Endothelial cell of umbilical vein (primary cell): ENCODE measurements around the gene SLC15A1. TPM values are rescaled to one million over a fixed set of nuclear protein-coding genes. Genes with fewer than 3 reads are reported as not detected.

Source experiments
- BruUV-seq: library from RNA; stranded (reverse); fragments of 400-500 nt; replicated peaks from 2 replicates; lab custom pipeline; 2021; lab: Mats Ljungman, UMichigan
- CTCF ChIA-PET: fragments of 300-600, 350-600 bp; sonication (Branson Sonifier 250); formaldehyde crosslinking; loops from one replicate; lab custom pipeline; 2021; ENCODE audit warnings: antibody characterized with exemption, inconsistent platforms; lab: Charles Lee
- POLR2A ChIA-PET: fragments of 300-600, 350-600 bp; sonication (Branson Sonifier 250); formaldehyde crosslinking; loops from one replicate; lab custom pipeline; 2021; ENCODE audit warnings: antibody characterized with exemption, inconsistent platforms; lab: Charles Lee
- DNase-seq: peaks from one replicate; pipeline ENCODE4 v3.0.0-alpha.2; 2011; ENCODE audit warnings: low read depth, low spot score
- FAIRE-seq: peaks from 2 replicates; lab custom pipeline; 2011; peaks lifted over from hg19 to GRCh38; lab: Jason Lieb, UNC
- H2AFZ ChIP-seq: 2 replicates; pipeline ENCODE4 v1.6.0; 2012; ENCODE audit warnings: low read depth, low read length, control low read depth, inconsistent platforms
- H3K27ac ChIP-seq: 2 replicates; pipeline ENCODE4 v1.5.1; 2011; ENCODE audit warnings: low read depth, mild to moderate bottlenecking, control low read depth, low read length, moderate library complexity; ENCODE audit not compliant: insufficient read depth
- H3K27me3 ChIP-seq, 2 experiments: 2 replicates each; pipeline versions ENCODE4 v1.6.0 to v1.6.1; 2011; ENCODE audit warnings: low read length in 2 of 2, mixed read lengths in 1 of 2; ENCODE audit not compliant: control insufficient read depth in 2 of 2, insufficient read depth in 2 of 2
- H3K36me3 ChIP-seq, 2 experiments: 2 replicates in 1 of 2; 3 replicates in 1 of 2; pipeline ENCODE4 v1.5.1; 2011; ENCODE audit warnings: low read length in 2 of 2, mild to moderate bottlenecking in 1 of 2, moderate library complexity in 1 of 2; ENCODE audit not compliant: control insufficient read depth in 2 of 2, insufficient read depth in 2 of 2; ENCODE audit errors: extremely low read depth in 1 of 2
- H3K4me1 ChIP-seq: 3 replicates; pipeline ENCODE4 v1.5.1; 2011; ENCODE audit warnings: mild to moderate bottlenecking, low read length; ENCODE audit not compliant: control insufficient read depth, insufficient read depth; ENCODE audit errors: extremely low read depth
- H3K4me2 ChIP-seq: 2 replicates; pipeline ENCODE4 v1.6.1; 2011; ENCODE audit warnings: low read length, control low read depth, mixed read lengths; ENCODE audit not compliant: insufficient read depth
- H3K4me3 ChIP-seq, 3 experiments: fragments of 200-600 bp in 1 of 3; sonication (generic), shearing (Covaris generic) in 1 of 3; replicated peaks in 1 of 3; 2 replicates each; pipeline ENCODE4 v1.5.1; 2011 to 2016; ENCODE audit warnings: control low read depth in 3 of 3, low read length in 3 of 3, mild to moderate bottlenecking in 2 of 3, inconsistent platforms in 1 of 3, low read depth in 1 of 3, moderate library complexity in 1 of 3; ENCODE audit not compliant: insufficient read depth in 1 of 3
- H3K79me2 ChIP-seq: 2 replicates; pipeline ENCODE4 v1.6.0; 2012; ENCODE audit warnings: low read length, inconsistent platforms; ENCODE audit not compliant: control insufficient read depth, insufficient read depth
- H3K9ac ChIP-seq: replicated peaks from 2 replicates; pipeline ENCODE3; 2011; ENCODE audit warnings: low read length, control low read depth; ENCODE audit not compliant: insufficient read depth; ENCODE audit errors: extremely low read depth
- H3K9me1 ChIP-seq: replicated peaks from 3 replicates; pipeline ENCODE4 v1.6.0; 2011; ENCODE audit warnings: mild to moderate bottlenecking, low read length; ENCODE audit not compliant: control insufficient read depth, insufficient read depth; ENCODE audit errors: extremely low read depth
- H3K9me3 ChIP-seq: replicated peaks from 2 replicates; pipeline ENCODE4 v1.5.1; 2012; ENCODE audit warnings: low read length, inconsistent platforms; ENCODE audit not compliant: control insufficient read depth, insufficient read depth
- H4K20me1 ChIP-seq: replicated peaks from 2 replicates; pipeline ENCODE3; 2011; ENCODE audit warnings: mild to moderate bottlenecking, low read length; ENCODE audit not compliant: control insufficient read depth, insufficient read depth; ENCODE audit errors: extremely low read depth
- CTCF ChIP-seq, 2 donors: IDR thresholded peaks; 1 replicate in 1 of 2; 2 replicates in 1 of 2; pipeline ENCODE4 v1.5.1; 2011; ENCODE audit warnings: low read length in 2 of 2, mild to moderate bottlenecking in 2 of 2, moderate library complexity in 2 of 2, control low read depth in 1 of 2, inconsistent platforms in 1 of 2, low read depth in 1 of 2; ENCODE audit not compliant: insufficient read depth in 1 of 2; ENCODE audit errors: extremely low read depth in 1 of 2
- EZH2 ChIP-seq: IDR thresholded peaks from 2 replicates; pipeline ENCODE4 v1.6.1; 2012; ENCODE audit warnings: borderline replicate concordance, low read depth, mild to moderate bottlenecking, moderate library complexity, low read length, inconsistent platforms; ENCODE audit not compliant: severe bottlenecking
- FOS ChIP-seq: IDR thresholded peaks from 2 replicates; pipeline ENCODE4 v1.6.1; 2011; ENCODE audit warnings: mild to moderate bottlenecking, low read length, moderate library complexity, borderline replicate concordance; ENCODE audit not compliant: insufficient read depth
- GATA2 ChIP-seq: IDR thresholded peaks from 2 replicates; pipeline ENCODE4 v1.7.0; 2011; ENCODE audit warnings: low read depth, mild to moderate bottlenecking, moderate library complexity, mixed read lengths, low read length; ENCODE audit not compliant: insufficient read length, insufficient read depth
- JUN ChIP-seq: IDR thresholded peaks from 2 replicates; pipeline ENCODE4 v1.6.1; 2011; ENCODE audit warnings: borderline replicate concordance, low read depth; ENCODE audit not compliant: insufficient read length, insufficient read depth
- MAX ChIP-seq: IDR thresholded peaks from 2 replicates; pipeline ENCODE4 v1.6.1; 2011; ENCODE audit not compliant: insufficient read depth, insufficient read length
- MYC ChIP-seq: IDR thresholded peaks from one replicate; pipeline ENCODE4 v1.6.1; 2011; ENCODE audit warnings: mild to moderate bottlenecking, low read depth, low read length
- POLR2A ChIP-seq: IDR thresholded peaks from 2 replicates; pipeline ENCODE4 v1.6.1; 2012; ENCODE audit warnings: low read depth, mild to moderate bottlenecking, control low read depth, low read length
- POLR2AphosphoS5 ChIP-seq: IDR thresholded peaks from 2 replicates; pipeline ENCODE4 v1.6.1; 2012; ENCODE audit warnings: low read depth, mild to moderate bottlenecking, control low read depth, low read length, moderate library complexity; ENCODE audit not compliant: insufficient read depth
- dilution Hi-C: fragments of 300-500 bp; cut with MboI; formaldehyde crosslinking; loops from one replicate; pipeline ENCODE4 v1.15.0; 2019; ENCODE audit warnings: low sequenced_read_pairs; ENCODE audit not compliant: extremely low pct_ligation_motif_present
- intact Hi-C: fragments of 100-400 bp; cut with micrococcal nuclease; formaldehyde crosslinking; loops from one replicate; pipeline ENCODE4 v1.10.0; 2022
- polyA plus RNA-seq, 4 experiments: library from polyadenylated mRNA; depleted of rRNA in 3 of 4; stranded (reverse) in 3 of 4; unstranded in 1 of 4; fragments of >200 nt; gene quantifications; 2 replicates each; pipeline versions ENCODE4 v1.2.1 to v1.2.3, GENCODE V29; 2011 to 2012; ENCODE audit warnings: missing spikeins in 1 of 4
- total RNA-seq: library from RNA; stranded (reverse); gene quantifications from 2 replicates; pipeline ENCODE4 v1.2.3, GENCODE V29; 2021

SLC15A1 gene
- total and polyA plus RNA-seq, 2 donors (not counting 3 experiments of a cell fraction or from before 2014, with no cell fraction given), result not detected

- no peaks in the 10 kb centered on the region for H3K9me1 ChIP-seq
- no TSS peak for BruUV-seq
- no peak overlapping the region for H3K27ac ChIP-seq
- intact Hi-C loops, result no loop called here
- FAIRE-seq (no peak), DNase-seq (no peak)
- no peak for TF ChIP-seq POLR2A
- TF ChIP-seq MYC, result no peak
- no peak for TF ChIP-seq CTCF (IDR thresholded peaks at IDR 0.05; ENCODE audit: extremely low read depth in 1 of 2, insufficient read depth in 1 of 2, low read depth in 1 of 2, low read length in 2 of 2)
- TF ChIP-seq FOS, result no peak
- no peak for TF ChIP-seq GATA2
- no peak for TF ChIP-seq MAX
- TF ChIP-seq POLR2AphosphoS5, result no peak
- no peak for TF ChIP-seq EZH2
- no peak for TF ChIP-seq JUN
- ChIA-PET POLR2A (no interaction called here), CTCF (no interaction called here)
- no peaks in the 10 kb centered on the region for H3K79me2 ChIP-seq
- H3K36me3 ChIP-seq, result no peaks in the 10 kb centered on the region
- no peak overlapping the region for H2AFZ ChIP-seq
- H3K4me2 ChIP-seq, result no peak overlapping the region
- no peak overlapping the region for H3K4me3 ChIP-seq
- dilution Hi-C loops, result no loop called here
- H3K9ac ChIP-seq, result no peak overlapping the region
- H3K27me3 ChIP-seq, result peaks cover 6 to 11% of the 10 kb centered on the region in 2 experiments
- no peaks in the 10 kb centered on the region for H4K20me1 ChIP-seq
- peaks cover 3% of the 10 kb centered on the region for H3K4me1 ChIP-seq
- H3K9me3 ChIP-seq, result no peaks in the 10 kb centered on the region
Observed at GRCh38 chr13:98774776-98775175, 22.3 kb upstream of the SLC15A1 start.
